Gastrocnemius medialis (tissue), 4 donors: ENCODE data around the gene SUGCT. TPM values are rescaled to one million over a fixed set of nuclear protein-coding genes. Genes with fewer than 3 reads are reported as not detected.

Experiments used
- ATAC-seq, 2 donors: fragments of 150-250 bp; one replicate each; pipeline ENCODE4 v1.9.1; 2016
- DNase-seq, 2 donors: peaks; one replicate each; pipeline ENCODE4 v3.0.0-alpha.2; 2019
- H3K27ac ChIP-seq, 4 donors: fragments of 200-600 bp; sonication (generic); 1 replicate in 1 of 4; 2 replicates in 3 of 4; pipeline ENCODE4 v1.5.1; 2016 to 2018; ENCODE audit warnings: mild to moderate bottlenecking in 2 of 4, moderate library complexity in 1 of 4
- H3K27me3 ChIP-seq, 3 donors: fragments of 200-600 bp; sonication (generic) in 2 of 3; 1 replicate in 1 of 3; 2 replicates in 2 of 3; pipeline versions ENCODE4 v1.5.1 to v1.6.0; 2016 to 2019; ENCODE audit warnings: mild to moderate bottlenecking in 1 of 3, moderate library complexity in 1 of 3
- H3K36me3 ChIP-seq, 2 donors: fragments of 200-600 bp; sonication (generic) in 1 of 2; one replicate each; pipeline ENCODE4 v1.5.1; 2017 to 2018
- H3K4me1 ChIP-seq, 2 donors: fragments of 200-600 bp; sonication (generic) in 1 of 2; one replicate each; pipeline ENCODE4 v1.5.1; 2016 to 2017; ENCODE audit warnings: mild to moderate bottlenecking in 2 of 2
- H3K4me3 ChIP-seq, 4 donors: fragments of 200-600 bp; sonication (generic) in 3 of 4; 1 replicate in 1 of 4; 2 replicates in 3 of 4; pipeline ENCODE4 v1.5.1; 2016 to 2019; ENCODE audit warnings: mild to moderate bottlenecking in 2 of 4
- H3K9me3 ChIP-seq, 3 donors: fragments of 200-600 bp; sonication (generic) in 2 of 3; 1 replicate in 1 of 3; 2 replicates in 2 of 3; pipeline ENCODE4 v1.5.1; 2016 to 2019
- POLR2A ChIP-seq, 2 donors: fragments of 450-650 bp; IDR thresholded peaks; one replicate each; pipeline ENCODE4 v1.6.1; 2017; ENCODE audit warnings: antibody characterized with exemption in 2 of 2, mild to moderate bottlenecking in 2 of 2, moderate library complexity in 2 of 2
- in situ Hi-C, 4 donors: fragments of 200-750 bp; cut with MboI; loops; one replicate each; pipeline versions ENCODE4 v1.15.0 to v1.8.0; 2017; ENCODE audit warnings: low sequenced_read_pairs in 4 of 4
- intact Hi-C: fragments of 100-400 bp; cut with DNase I; formaldehyde crosslinking; loops from one replicate; pipeline ENCODE4 v1.15.1; 2023; ENCODE audit warnings: low total_unique reads
- total RNA-seq, 4 donors: library from RNA; depleted of rRNA; stranded (reverse); fragments of >200 nt; gene quantifications; one replicate each; pipeline versions ENCODE4 v1.1.0 to v1.2.3, GENCODE V29; 2016
- TF ChIP-seq, protein P1 (sequence below), 5 experiments: fragments of 450-650 bp in 3 of 5; fragments of 200-600 bp in 2 of 5; sonication (generic) in 2 of 5; IDR thresholded peaks in 4 of 5; conservative IDR thresholded peaks in 1 of 5; 1 replicate in 4 of 5; 2 replicates in 1 of 5; pipeline ENCODE4 v1.5.1; 2016 to 2019; ENCODE audit warnings: antibody characterized with exemption in 5 of 5, mild to moderate bottlenecking in 3 of 5, moderate library complexity in 3 of 5

Gene SUGCT
- total RNA-seq, 4 donors from 2014 or later, result 2.3 to 3.5 (median 2.9) TPM

DNA sequence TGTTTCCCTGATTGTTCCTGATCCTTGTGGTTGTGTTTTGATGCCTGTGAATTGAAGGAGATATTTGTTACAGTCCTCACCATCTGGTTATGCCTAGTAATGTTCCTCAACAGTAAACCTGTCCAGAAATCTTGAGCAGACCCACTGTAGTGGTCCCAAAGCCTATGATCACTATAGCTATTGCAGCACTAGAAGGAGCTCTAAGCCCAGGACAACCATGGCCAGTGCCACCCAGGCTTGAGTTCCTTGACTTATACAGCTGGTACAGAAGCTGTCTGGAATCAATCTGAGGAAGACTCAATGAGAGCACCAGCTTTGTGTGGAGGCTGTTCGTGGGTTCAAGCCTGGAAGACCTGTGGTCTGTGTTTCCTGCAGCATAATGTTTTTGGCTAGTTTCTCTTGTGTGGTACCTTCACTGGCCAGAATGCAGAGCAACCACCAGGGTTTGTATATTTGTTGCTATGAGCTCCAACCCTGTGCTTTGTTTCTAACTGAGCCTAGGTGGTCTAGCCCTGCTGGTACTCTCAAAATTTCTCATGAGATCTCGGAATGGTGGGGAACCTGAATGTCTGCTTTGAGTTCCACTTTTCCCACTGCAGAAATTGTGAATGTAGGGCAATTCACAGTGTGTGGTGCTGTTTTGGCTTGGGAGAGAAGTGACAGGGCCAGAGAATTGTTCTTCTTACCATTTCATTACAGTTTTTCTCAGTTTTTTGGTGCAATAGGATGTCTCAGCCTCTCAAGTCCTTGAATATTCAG is 355.2 kb downstream of the SUGCT start:
- Histone ChIP-seq H3K27me3 (no peaks in the 10 kb centered on the region), H3K9me3 (no peaks in the 10 kb centered on the region), H3K4me1 (no peaks in the 10 kb centered on the region), H3K27ac (no peak overlapping the region), H3K4me3 (no peak overlapping the region), H3K36me3 (no peaks in the 10 kb centered on the region)
- no peak for ATAC-seq
- TF ChIP-seq POLR2A (IDR thresholded peaks at IDR 0.05), result no peak
- TF ChIP-seq, protein P1, sequence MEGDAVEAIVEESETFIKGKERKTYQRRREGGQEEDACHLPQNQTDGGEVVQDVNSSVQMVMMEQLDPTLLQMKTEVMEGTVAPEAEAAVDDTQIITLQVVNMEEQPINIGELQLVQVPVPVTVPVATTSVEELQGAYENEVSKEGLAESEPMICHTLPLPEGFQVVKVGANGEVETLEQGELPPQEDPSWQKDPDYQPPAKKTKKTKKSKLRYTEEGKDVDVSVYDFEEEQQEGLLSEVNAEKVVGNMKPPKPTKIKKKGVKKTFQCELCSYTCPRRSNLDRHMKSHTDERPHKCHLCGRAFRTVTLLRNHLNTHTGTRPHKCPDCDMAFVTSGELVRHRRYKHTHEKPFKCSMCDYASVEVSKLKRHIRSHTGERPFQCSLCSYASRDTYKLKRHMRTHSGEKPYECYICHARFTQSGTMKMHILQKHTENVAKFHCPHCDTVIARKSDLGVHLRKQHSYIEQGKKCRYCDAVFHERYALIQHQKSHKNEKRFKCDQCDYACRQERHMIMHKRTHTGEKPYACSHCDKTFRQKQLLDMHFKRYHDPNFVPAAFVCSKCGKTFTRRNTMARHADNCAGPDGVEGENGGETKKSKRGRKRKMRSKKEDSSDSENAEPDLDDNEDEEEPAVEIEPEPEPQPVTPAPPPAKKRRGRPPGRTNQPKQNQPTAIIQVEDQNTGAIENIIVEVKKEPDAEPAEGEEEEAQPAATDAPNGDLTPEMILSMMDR (IDR thresholded peaks at IDR 0.05 in 4 of 5, conservative IDR thresholded peaks at IDR 0.05 in 1 of 5), result no peak
- intact Hi-C loops, result no loop called here
- in situ Hi-C loops, result no loop called here
- no peak for DNase-seq

DNA sequence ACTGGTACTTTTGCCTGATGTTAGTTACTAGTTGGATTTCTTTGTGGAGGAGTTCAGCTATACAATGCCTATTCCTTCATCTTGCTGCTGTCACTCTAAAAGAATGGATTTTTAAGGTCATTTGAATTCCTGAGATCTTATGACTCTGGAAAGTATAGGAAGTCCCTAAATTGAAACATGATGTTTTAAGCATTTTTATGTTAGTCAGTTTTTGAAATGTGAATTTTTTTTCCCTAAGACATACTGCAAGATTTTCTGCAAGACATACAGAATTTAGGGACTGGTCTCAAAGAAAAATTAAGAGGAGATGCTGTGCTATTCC is 355.8 kb downstream of the SUGCT start:
- ATAC-seq, result no peak
- H3K27me3 ChIP-seq, result no peaks in the 10 kb centered on the region
- H3K4me1 ChIP-seq, result no peaks in the 10 kb centered on the region
- H3K4me3 ChIP-seq, result no peak overlapping the region
- no peak overlapping the region for H3K27ac ChIP-seq
- TF ChIP-seq, protein P1 (IDR thresholded peaks at IDR 0.05 in 4 of 5, conservative IDR thresholded peaks at IDR 0.05 in 1 of 5), result no peak
- no peak for TF ChIP-seq POLR2A (IDR thresholded peaks at IDR 0.05)
- intact Hi-C loops, result no loop called here
- in situ Hi-C loops, result no loop called here
- H3K9me3 ChIP-seq, result no peaks in the 10 kb centered on the region
- no peaks in the 10 kb centered on the region for H3K36me3 ChIP-seq
- no peak for DNase-seq

DNA sequence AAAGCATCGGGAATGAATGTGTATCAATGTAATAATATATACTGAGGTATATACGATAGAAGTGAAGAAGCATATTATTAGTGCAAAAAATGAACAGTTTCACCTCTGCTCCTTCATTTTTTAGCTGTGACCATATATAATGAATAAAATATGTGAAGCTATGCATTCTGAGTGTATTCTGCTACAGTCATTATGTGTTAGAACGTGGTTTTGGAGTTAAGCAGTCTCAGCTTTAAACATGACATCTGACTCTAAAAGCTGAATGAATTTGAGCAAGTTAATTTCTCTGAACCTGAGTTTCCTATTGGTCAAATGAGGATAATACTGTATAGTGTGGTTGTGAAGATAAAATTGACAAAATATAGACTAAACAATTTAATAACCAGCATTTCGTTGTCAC is 358.1 kb downstream of the SUGCT start:
- H3K4me3 ChIP-seq, result no peak overlapping the region
- no peak overlapping the region for H3K27ac ChIP-seq
- no peaks in the 10 kb centered on the region for H3K27me3 ChIP-seq
- no peak for TF ChIP-seq POLR2A (IDR thresholded peaks at IDR 0.05)
- TF ChIP-seq, protein P1 (IDR thresholded peaks at IDR 0.05 in 4 of 5, conservative IDR thresholded peaks at IDR 0.05 in 1 of 5), result no peak
- intact Hi-C loops (no loop called here), in situ Hi-C loops (no loop called here)
- H3K36me3 ChIP-seq, result no peaks in the 10 kb centered on the region
- no peaks in the 10 kb centered on the region for H3K4me1 ChIP-seq
- ATAC-seq (no peak), DNase-seq (no peak)
- H3K9me3 ChIP-seq, result no peaks in the 10 kb centered on the region

DNA sequence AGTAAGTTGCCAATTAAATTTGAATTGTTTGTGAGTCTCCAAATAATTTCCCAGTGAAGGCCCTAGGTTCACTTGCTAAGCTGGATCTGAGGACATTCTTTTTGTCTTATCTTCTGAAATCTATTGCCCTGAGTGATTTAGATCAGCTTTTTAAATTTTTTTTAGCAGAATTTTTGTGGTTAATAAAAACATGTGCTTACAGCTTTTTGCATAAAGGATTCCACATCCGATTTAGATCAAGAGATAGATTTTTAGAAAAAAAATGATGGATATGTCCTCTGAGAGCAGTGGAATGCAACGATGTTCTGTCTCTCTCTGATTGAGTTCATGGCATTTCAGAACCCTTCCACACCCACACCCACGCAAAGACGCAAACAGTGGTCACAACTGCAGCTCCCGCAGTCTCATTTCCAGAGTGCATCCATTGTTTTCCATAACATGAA is 358.8 kb downstream of the SUGCT start:
- ATAC-seq, result no peak
- in situ Hi-C loops, result no loop called here

More for the DNA sequence above, 358.8 kb downstream of the SUGCT start:
- no peak for DNase-seq
- Histone ChIP-seq H3K9me3 (no peaks in the 10 kb centered on the region), H3K36me3 (no peaks in the 10 kb centered on the region), H3K4me3 (no peak overlapping the region), H3K4me1 (no peaks in the 10 kb centered on the region), H3K27me3 (no peaks in the 10 kb centered on the region), H3K27ac (no peak overlapping the region)
- no peak for TF ChIP-seq POLR2A (IDR thresholded peaks at IDR 0.05)
- TF ChIP-seq, protein P1 (IDR thresholded peaks at IDR 0.05 in 4 of 5, conservative IDR thresholded peaks at IDR 0.05 in 1 of 5), result no peak
- intact Hi-C loops, result no loop called here
